ENCODE results near the gene LRP2.

Gene LRP2

DNA sequence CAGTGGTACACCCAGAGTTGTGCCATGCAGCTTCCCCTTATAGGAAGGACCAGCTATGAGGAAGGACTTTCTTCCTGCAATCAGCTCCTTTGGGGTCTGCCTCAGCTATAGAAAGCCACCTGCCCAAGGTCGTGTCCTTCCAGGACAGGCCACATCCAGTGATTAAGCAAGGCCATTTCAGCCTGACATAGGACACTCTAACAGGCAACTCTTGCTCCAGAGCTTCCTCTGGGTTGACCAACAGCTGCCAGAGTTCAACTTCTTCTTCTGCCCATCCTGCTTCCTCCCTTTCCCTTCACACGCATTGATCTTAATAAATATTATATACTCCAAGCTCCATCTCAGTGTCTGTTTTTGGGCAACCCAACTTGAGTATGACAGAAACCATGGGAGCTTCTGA, 12.8 kb downstream of the LRP2 start:
- DNase-seq (ENCODE audit: low read depth) = no peak
- H3K4me3 ChIP-seq (ENCODE audit: low read depth, low read length) = no peak overlapping the region
- TF ChIP-seq, protein P1, sequence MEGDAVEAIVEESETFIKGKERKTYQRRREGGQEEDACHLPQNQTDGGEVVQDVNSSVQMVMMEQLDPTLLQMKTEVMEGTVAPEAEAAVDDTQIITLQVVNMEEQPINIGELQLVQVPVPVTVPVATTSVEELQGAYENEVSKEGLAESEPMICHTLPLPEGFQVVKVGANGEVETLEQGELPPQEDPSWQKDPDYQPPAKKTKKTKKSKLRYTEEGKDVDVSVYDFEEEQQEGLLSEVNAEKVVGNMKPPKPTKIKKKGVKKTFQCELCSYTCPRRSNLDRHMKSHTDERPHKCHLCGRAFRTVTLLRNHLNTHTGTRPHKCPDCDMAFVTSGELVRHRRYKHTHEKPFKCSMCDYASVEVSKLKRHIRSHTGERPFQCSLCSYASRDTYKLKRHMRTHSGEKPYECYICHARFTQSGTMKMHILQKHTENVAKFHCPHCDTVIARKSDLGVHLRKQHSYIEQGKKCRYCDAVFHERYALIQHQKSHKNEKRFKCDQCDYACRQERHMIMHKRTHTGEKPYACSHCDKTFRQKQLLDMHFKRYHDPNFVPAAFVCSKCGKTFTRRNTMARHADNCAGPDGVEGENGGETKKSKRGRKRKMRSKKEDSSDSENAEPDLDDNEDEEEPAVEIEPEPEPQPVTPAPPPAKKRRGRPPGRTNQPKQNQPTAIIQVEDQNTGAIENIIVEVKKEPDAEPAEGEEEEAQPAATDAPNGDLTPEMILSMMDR (IDR thresholded peaks at IDR 0.05; ENCODE audit: insufficient read depth, low read depth, low read length, missing control alignments) = no peak

DNA sequence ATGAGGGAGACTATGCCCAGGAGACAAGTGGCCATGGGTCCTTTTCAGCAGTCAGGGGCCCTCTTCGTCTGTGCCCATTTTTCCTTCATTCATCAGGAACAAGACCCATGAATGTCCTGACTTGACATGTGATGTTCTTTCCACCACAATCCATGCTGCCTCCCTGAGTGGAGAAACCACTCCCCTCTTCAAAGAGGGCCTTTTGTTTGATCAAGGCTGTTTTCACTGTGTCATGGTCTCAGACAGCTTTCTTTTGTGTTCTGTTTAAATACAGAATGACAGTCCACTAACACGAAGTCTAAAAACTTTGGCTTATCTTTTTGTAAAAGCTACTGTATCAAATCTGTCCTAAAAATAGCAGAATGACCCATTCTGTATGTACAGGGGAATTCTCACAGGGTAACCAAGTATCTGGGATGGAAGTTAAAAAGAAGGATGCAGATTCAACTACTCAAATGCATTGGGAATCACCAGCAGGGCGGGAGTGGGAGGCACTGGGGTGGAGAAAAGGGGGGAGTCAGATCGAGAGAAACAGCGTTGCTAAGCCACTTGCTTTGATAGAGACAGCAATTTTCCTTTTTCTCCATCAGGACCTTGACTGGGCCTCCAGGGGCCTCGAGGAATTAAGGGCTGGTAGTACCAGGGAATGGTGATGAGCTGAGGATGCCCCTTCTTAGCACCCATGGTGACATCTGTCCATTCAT, 13.9 kb downstream of the LRP2 start:
- TF ChIP-seq, protein P1 (IDR thresholded peaks at IDR 0.05; ENCODE audit: insufficient read depth, low read depth, low read length, missing control alignments) = no peak

DNA sequence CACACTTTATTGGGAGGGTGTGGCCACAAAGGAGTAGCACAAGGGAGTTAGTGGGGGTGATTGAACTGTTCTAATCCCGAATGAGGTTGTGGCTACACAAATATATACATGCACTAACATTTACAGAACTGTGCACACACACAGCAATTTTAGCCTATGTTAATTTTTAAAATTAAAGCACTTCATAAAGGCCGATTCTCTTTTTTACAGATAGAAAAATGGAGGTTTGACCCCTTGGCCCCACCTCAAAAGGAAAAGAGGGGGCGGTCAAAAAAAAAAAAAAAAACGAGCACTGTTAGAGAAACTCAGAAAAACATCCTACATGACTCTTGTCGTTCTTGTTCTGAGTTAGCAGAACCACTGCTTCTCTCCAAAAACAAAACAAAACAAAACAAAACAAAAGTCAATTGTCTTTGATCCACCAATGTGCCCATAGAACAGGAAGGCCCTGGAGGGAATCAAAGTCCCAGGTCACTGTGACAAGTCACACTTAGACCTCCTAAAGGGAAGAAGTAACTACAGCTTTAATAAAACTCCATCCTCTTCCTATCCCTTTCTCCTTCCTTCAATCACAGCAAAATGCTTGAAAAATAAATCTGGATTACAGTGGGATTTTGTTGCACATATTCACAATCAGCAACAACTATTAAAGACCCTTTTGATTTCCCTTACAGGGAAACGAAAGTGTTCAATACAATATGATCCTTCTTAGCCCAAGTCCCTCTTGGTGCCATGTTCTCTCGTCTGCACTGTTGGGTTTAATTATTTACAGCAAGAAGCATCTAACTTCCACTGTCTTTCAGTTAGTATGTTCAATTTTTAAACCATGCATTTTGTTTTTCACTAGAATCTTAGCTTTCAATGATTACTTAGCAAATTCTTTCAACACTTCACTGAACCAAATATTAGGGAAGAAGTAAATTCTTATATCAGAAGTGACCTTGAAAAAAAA, 16.6 kb downstream of the LRP2 start:
- DNase-seq (ENCODE audit: low read depth) = no peak
- TF ChIP-seq, protein P1 (IDR thresholded peaks at IDR 0.05; ENCODE audit: insufficient read depth, low read depth, low read length, missing control alignments) = no peak
- H3K4me3 ChIP-seq (ENCODE audit: low read depth, low read length) = no peak overlapping the region

More for the DNA sequence above, 13.9 kb downstream of the LRP2 start:
- H3K4me3 ChIP-seq (ENCODE audit: low read depth, low read length) = no peak overlapping the region
- no peak for DNase-seq (ENCODE audit: low read depth)

DNA sequence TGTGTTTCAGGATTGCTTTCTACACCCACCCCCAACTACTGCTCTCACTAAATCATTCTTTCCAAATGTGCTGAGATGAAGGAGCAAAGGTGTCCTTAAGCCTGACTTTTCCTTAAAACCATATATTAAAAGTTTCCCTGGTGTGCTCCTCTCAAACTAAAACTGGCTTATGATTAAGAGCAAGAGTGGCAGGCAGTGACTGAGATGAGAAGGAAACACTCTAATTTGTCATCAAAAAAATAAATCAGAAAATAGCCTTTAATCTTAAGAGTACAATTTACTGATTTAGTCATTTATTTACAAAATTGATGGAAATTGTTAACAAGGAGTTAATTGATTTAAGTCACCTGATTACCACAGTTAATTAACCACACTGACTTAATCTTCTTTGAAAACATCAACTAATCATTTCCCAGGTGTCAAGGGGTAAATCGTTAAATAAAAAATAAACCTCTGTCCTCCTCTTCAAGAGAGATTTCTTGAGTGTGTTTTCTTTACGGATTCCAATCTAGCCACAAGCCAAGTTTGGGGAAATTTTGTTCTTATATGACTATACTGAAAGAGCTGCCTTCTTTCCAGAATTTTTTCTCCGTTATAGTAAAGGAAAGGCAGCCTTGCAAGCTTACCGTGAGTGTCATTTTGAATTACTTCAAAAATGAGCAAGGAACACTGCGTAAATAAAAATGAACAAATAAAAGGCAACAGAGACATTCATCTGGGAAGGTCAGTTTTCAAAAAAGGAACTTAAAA, 17.4 kb downstream of the LRP2 start:
- TF ChIP-seq, protein P1 (IDR thresholded peaks at IDR 0.05; ENCODE audit: insufficient read depth, low read depth, low read length, missing control alignments) = no peak
- no peak overlapping the region for H3K4me3 ChIP-seq (ENCODE audit: low read depth, low read length)
- no peak for DNase-seq (ENCODE audit: low read depth)

DNA sequence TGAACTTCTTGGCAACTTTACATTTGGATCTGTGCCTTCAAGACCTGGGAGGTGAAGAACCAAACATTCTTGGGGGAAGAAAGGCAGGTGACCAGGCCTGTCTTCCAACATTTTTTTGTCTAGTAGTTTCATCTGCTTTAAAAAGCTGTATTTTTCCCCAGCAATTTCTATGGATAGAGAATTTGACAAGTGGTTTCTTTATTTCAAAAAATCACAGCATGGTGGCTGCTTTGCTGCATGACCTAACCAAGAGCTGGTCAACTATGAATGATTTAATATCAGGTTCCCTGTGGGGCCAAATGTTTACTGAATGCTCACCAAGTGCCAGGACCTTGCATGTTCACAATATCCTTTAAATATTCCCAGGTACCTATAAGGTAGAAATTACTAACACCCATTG, 19.1 kb downstream of the LRP2 start:
- TF ChIP-seq, protein P1 (IDR thresholded peaks at IDR 0.05; ENCODE audit: insufficient read depth, low read depth, low read length, missing control alignments) = no peak
- DNase-seq (ENCODE audit: low read depth) = no peak
- H3K4me3 ChIP-seq (ENCODE audit: low read depth, low read length) = no peak overlapping the region

DNA sequence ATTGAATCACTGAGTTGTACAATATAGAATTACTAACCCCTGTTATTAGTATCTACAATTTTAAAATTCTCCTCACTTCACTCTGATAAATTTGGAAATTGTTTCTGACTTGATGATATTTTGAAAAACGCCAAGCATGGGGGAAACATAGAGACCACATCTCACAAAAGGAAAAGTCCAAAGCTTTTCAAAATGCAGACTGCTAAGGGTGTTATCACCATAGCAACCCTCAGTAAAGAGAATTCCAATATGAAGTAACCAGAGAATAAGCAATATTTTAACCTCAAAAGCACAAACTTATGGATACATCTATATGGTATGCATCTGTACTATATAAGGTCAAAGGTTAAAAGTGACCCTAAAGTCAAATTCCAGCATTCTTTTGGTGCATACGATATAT, 22.7 kb downstream of the LRP2 start:
- TF ChIP-seq, protein P1 (IDR thresholded peaks at IDR 0.05; ENCODE audit: insufficient read depth, low read depth, low read length, missing control alignments) = no peak
- no peak for DNase-seq (ENCODE audit: low read depth)
- no peak overlapping the region for H3K4me3 ChIP-seq (ENCODE audit: low read depth, low read length)
